HCT116 (cell line): Measurements from ENCODE around the gene SLC36A2. TPM values are rescaled to one million over a fixed set of nuclear protein-coding genes. Genes with fewer than 3 reads are reported as not detected.

Experiments
- ATAC-seq: fragments of 200-7000 bp; cut with Tn5 transposase; 2 replicates; pipeline ENCODE4 v1.9.1; 2020; ENCODE audit warnings: mild to moderate bottlenecking, moderate library complexity
- BruUV-seq: library from RNA; stranded (reverse); fragments of 400-500 nt; replicated peaks from 2 replicates; lab custom pipeline; 2021; lab: Mats Ljungman, UMichigan
- CTCF ChIA-PET: fragments of 300-600 bp; sonication (Branson Sonifier 250); formaldehyde crosslinking; loops from one replicate; lab custom pipeline; 2021; ENCODE audit warnings: antibody characterized with exemption; lab: Charles Lee
- POLR2A ChIA-PET: fragments of 300-600, 350-600 bp; sonication (Branson Sonifier 250); formaldehyde crosslinking; loops from one replicate; lab custom pipeline; 2021; ENCODE audit warnings: antibody characterized with exemption; lab: Charles Lee
- RAD21 ChIA-PET, 2 experiments: fragments of 300-600 bp; sonication (Branson Sonifier 250); formaldehyde crosslinking; loops; one replicate each; lab custom pipeline; 2023; ENCODE audit warnings: low total read pairs in 2 of 2; ENCODE audit not compliant: uncharacterized antibody in 2 of 2, unreplicated experiment in 2 of 2, low non-redundant PET in 1 of 2; lab: Charles Lee
- DNase-seq: peaks from one replicate; pipeline ENCODE4 v3.0.0-alpha.2; 2010; ENCODE audit warnings: low read depth, low spot score
- H2AFZ ChIP-seq: fragments of 200-600 bp; shearing (Covaris generic), sonication (generic); 2 replicates; pipeline ENCODE4 v1.6.1; 2017; ENCODE audit warnings: low read depth, mixed run types, mixed read lengths, antibody characterized with exemption, low read length; ENCODE audit not compliant: poor library complexity, severe bottlenecking
- H3K27ac ChIP-seq: 2 replicates; pipeline ENCODE4 v1.5.1; 2012; ENCODE audit warnings: low read depth, low read length
- H3K27me3 ChIP-seq: fragments of 200-600 bp; sonication (generic); 2 replicates; pipeline ENCODE4 v1.6.1; 2016; ENCODE audit warnings: mixed run types, low read length, mixed read lengths; ENCODE audit not compliant: insufficient read depth
- H3K36me3 ChIP-seq, 2 experiments: fragments of 200-500 bp in 1 of 2; fragments of 200-600 bp in 1 of 2; sonication (Bioruptor generic) in 1 of 2; sonication (generic) in 1 of 2; 2 replicates each; pipeline versions ENCODE4 v1.5.1 to v1.6.1; 2014 to 2016; ENCODE audit warnings: low read length in 2 of 2, inconsistent platforms in 1 of 2, mixed read lengths in 1 of 2, mixed run types in 1 of 2; ENCODE audit not compliant: insufficient read depth in 2 of 2, control insufficient read depth in 1 of 2
- H3K4me1 ChIP-seq, 2 experiments: fragments of 200-600 bp in 1 of 2; sonication (generic) in 1 of 2; 2 replicates each; pipeline versions ENCODE4 v1.5.1 to v1.6.1; 2012 to 2017; ENCODE audit warnings: low read length in 2 of 2, inconsistent platforms in 1 of 2, mild to moderate bottlenecking in 1 of 2, mixed read lengths in 1 of 2, mixed run types in 1 of 2, moderate library complexity in 1 of 2; ENCODE audit not compliant: insufficient read depth in 2 of 2, control insufficient read depth in 1 of 2
- H3K4me2 ChIP-seq: fragments of 200-600 bp; sonication (generic); 2 replicates; pipeline ENCODE4 v1.6.1; 2017; ENCODE audit warnings: mixed run types, low read length, mixed read lengths
- H3K4me3 ChIP-seq, 2 experiments: fragments of 200-600 bp in 1 of 2; sonication (generic) in 1 of 2; replicated peaks in 1 of 2; 2 replicates each; pipeline ENCODE4 v1.5.1; 2011 to 2016; ENCODE audit warnings: low read length in 2 of 2, control low read depth in 1 of 2, low read depth in 1 of 2, mild to moderate bottlenecking in 1 of 2, mixed read lengths in 1 of 2, mixed run types in 1 of 2
- H3K79me2 ChIP-seq: fragments of 200-600 bp; sonication (generic); 2 replicates; pipeline ENCODE4 v1.6.1; 2017; ENCODE audit warnings: mild to moderate bottlenecking, mixed run types, low read length, moderate library complexity, mixed read lengths; ENCODE audit not compliant: insufficient read depth
- H3K9ac ChIP-seq: fragments of 200-600 bp; sonication (generic); 2 replicates; pipeline ENCODE4 v1.6.1; 2016; ENCODE audit warnings: low read length, mixed read lengths
- H3K9me2 ChIP-seq: fragments of 200-600 bp; sonication (generic), shearing (Covaris generic); 2 replicates; pipeline ENCODE4 v1.6.1; 2017; ENCODE audit warnings: mixed run types, mild to moderate bottlenecking, moderate library complexity; ENCODE audit not compliant: insufficient read depth
- H3K9me3 ChIP-seq, 2 experiments: fragments of 200-500 bp in 1 of 2; fragments of 200-600 bp in 1 of 2; sonication (Bioruptor generic) in 1 of 2; sonication (generic) in 1 of 2; 2 replicates each; pipeline ENCODE4 v1.6.1; 2014 to 2017; ENCODE audit warnings: low read length in 2 of 2, mixed read lengths in 2 of 2, inconsistent platforms in 1 of 2, low read depth in 1 of 2, mild to moderate bottlenecking in 1 of 2, mixed run types in 1 of 2, moderate library complexity in 1 of 2; ENCODE audit not compliant: control insufficient read depth in 1 of 2, insufficient read depth in 1 of 2
- H4K20me1 ChIP-seq: fragments of 200-600 bp; sonication (generic), shearing (Covaris generic); 2 replicates; pipeline ENCODE4 v1.6.1; 2017; ENCODE audit warnings: mixed run types, mild to moderate bottlenecking, moderate library complexity; ENCODE audit not compliant: insufficient read depth
- CEBPB ChIP-seq: IDR thresholded peaks from 2 replicates; pipeline ENCODE4 v1.6.1; 2012; ENCODE audit warnings: low read depth
- CTCF ChIP-seq, 3 experiments: fragments of 200-600 bp in 1 of 3; sonication (generic) in 1 of 3; IDR thresholded peaks in 2 of 3; conservative IDR thresholded peaks in 1 of 3; 2 replicates each; pipeline ENCODE4 v1.5.1; 2012 to 2017; ENCODE audit warnings: low read depth in 2 of 3, low read length in 2 of 3, antibody characterized with exemption in 1 of 3, borderline replicate concordance in 1 of 3, control low read depth in 1 of 3, mild to moderate bottlenecking in 1 of 3, mixed read lengths in 1 of 3, mixed run types in 1 of 3, moderate library complexity in 1 of 3; ENCODE audit not compliant: insufficient read depth in 1 of 3
- SRF ChIP-seq: IDR thresholded peaks from 2 replicates; pipeline ENCODE4 v1.6.1; 2012; ENCODE audit warnings: low read depth
- YY1 ChIP-seq: IDR thresholded peaks from 2 replicates; pipeline ENCODE4 v1.6.1; 2011; ENCODE audit warnings: low read length, low read depth, moderate library complexity, mild to moderate bottlenecking; ENCODE audit not compliant: insufficient replicate concordance; ENCODE audit errors: extremely low read depth
- ZBTB33 ChIP-seq: IDR thresholded peaks from 2 replicates; pipeline ENCODE4 v1.6.1; 2011; ENCODE audit warnings: mild to moderate bottlenecking, low read length, moderate library complexity; ENCODE audit not compliant: insufficient replicate concordance; ENCODE audit errors: extremely low read depth
- intact Hi-C: fragments of 100-400 bp; cut with micrococcal nuclease; formaldehyde crosslinking; loops from 2 replicates; pipeline ENCODE4 v1.10.0; 2022
- total RNA-seq: library from RNA; stranded (reverse); gene quantifications from one replicate; pipeline ENCODE4 v1.2.1, GENCODE V29; 2021; ENCODE audit not compliant: unreplicated experiment
- TF ChIP-seq, protein P1 (sequence below): IDR thresholded peaks from 2 replicates; pipeline ENCODE4 v1.6.1; 2012

The SLC36A2 gene
- total RNA-seq, 1 experiment from 2014 or later: not detected

- H2AFZ ChIP-seq: no peak overlapping the region
These were observed 31.3 kb upstream of the SLC36A2 start for GRCh38 chr5:151378616-151379015.

More at GRCh38 chr5:151378616-151379015, 31.3 kb upstream of the SLC36A2 start:
- ChIA-PET CTCF (no interaction called here), RAD21 (no interaction called here), POLR2A (no interaction called here)
- DNase-seq: no peak
- H3K4me3 ChIP-seq: no peak overlapping the region
- H3K36me3 ChIP-seq: no peaks in the 10 kb centered on the region
- H3K27me3 ChIP-seq: no peaks in the 10 kb centered on the region
- H3K9me3 ChIP-seq: no peaks in the 10 kb centered on the region
- no peak overlapping the region for H3K9ac ChIP-seq
- no peak for ATAC-seq
- intact Hi-C loops: no loop called here
- no peaks in the 10 kb centered on the region for H3K9me2 ChIP-seq
- no peaks in the 10 kb centered on the region for H4K20me1 ChIP-seq
- BruUV-seq: no TSS peak
- TF ChIP-seq CTCF (IDR thresholded peaks at IDR 0.05 in 2 of 3, conservative IDR thresholded peaks at IDR 0.05 in 1 of 3; ENCODE audit: borderline replicate concordance in 1 of 3, insufficient read depth in 1 of 3, low read depth in 2 of 3, low read length in 2 of 3): no peak
- TF ChIP-seq, protein P1, sequence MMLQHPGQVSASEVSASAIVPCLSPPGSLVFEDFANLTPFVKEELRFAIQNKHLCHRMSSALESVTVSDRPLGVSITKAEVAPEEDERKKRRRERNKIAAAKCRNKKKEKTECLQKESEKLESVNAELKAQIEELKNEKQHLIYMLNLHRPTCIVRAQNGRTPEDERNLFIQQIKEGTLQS: no peak
- no peak for TF ChIP-seq SRF
- no peak for TF ChIP-seq CEBPB
- no peak for TF ChIP-seq YY1
- no peak for TF ChIP-seq ZBTB33
- H3K4me2 ChIP-seq: no peak overlapping the region
- H3K79me2 ChIP-seq: no peaks in the 10 kb centered on the region
- H3K27ac ChIP-seq: no peak overlapping the region
- no peaks in the 10 kb centered on the region for H3K4me1 ChIP-seq
